Prostate gland (tissue), 2 donors: ENCODE results near the gene UCN2.

Source experiments
- POLR2A ChIP-seq: fragments of 450-650 bp; IDR thresholded peaks from one replicate; pipeline ENCODE4 v1.6.1; 2016; ENCODE audit warnings: antibody characterized with exemption, mild to moderate bottlenecking
- POLR2AphosphoS5 ChIP-seq: sonication (generic); formaldehyde crosslinking; IDR thresholded peaks from one replicate; pipeline ENCODE4 v1.6.1; 2017; ENCODE audit warnings: antibody characterized with exemption
- TF ChIP-seq, protein P1 (sequence below), 4 experiments: fragments of 200-600 bp in 2 of 4; fragments of 450-650 bp in 2 of 4; sonication (generic) in 2 of 4; IDR thresholded peaks; 1 replicate in 3 of 4; 2 replicates in 1 of 4; pipeline ENCODE4 v1.5.1; 2016 to 2019; ENCODE audit warnings: antibody characterized with exemption in 4 of 4, mild to moderate bottlenecking in 2 of 4, moderate library complexity in 2 of 4

- TF ChIP-seq POLR2A = no peak
- TF ChIP-seq, protein P1, sequence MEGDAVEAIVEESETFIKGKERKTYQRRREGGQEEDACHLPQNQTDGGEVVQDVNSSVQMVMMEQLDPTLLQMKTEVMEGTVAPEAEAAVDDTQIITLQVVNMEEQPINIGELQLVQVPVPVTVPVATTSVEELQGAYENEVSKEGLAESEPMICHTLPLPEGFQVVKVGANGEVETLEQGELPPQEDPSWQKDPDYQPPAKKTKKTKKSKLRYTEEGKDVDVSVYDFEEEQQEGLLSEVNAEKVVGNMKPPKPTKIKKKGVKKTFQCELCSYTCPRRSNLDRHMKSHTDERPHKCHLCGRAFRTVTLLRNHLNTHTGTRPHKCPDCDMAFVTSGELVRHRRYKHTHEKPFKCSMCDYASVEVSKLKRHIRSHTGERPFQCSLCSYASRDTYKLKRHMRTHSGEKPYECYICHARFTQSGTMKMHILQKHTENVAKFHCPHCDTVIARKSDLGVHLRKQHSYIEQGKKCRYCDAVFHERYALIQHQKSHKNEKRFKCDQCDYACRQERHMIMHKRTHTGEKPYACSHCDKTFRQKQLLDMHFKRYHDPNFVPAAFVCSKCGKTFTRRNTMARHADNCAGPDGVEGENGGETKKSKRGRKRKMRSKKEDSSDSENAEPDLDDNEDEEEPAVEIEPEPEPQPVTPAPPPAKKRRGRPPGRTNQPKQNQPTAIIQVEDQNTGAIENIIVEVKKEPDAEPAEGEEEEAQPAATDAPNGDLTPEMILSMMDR (IDR thresholded peaks at IDR 0.05) = no peak
- TF ChIP-seq POLR2AphosphoS5 = no peak
Measured at GRCh38 chr3:48565186-48565585, 1.6 kb upstream of the UCN2 start.
